Neural cell (in vitro differentiated cells): Measurements from ENCODE around the gene PACS2.

Source experiments
- EZH2 ChIP-seq: fragments of 200-600, 300-800 bp; shearing (Covaris generic), sonication (generic); IDR thresholded peaks from 2 replicates; pipeline ENCODE4 v1.6.1; 2014; ENCODE audit warnings: antibody characterized with exemption, low read length, borderline replicate concordance, mild to moderate bottlenecking; ENCODE audit not compliant: insufficient read depth, poor library complexity, severe bottlenecking
- SMC3 ChIP-seq: fragments of 450-650 bp; conservative IDR thresholded peaks from 2 replicates; pipeline ENCODE4 v1.6.1; 2014; ENCODE audit warnings: antibody characterized with exemption, mild to moderate bottlenecking, moderate library complexity; ENCODE audit not compliant: poor library complexity
- TAF1 ChIP-seq: IDR thresholded peaks from 2 replicates; pipeline ENCODE4 v1.6.1; 2012; ENCODE audit warnings: low read depth
- TF ChIP-seq, protein P1 (sequence below): fragments of 450-650 bp; IDR thresholded peaks from 2 replicates; pipeline ENCODE4 v1.5.1; 2014; ENCODE audit warnings: antibody characterized with exemption, mild to moderate bottlenecking, moderate library complexity; ENCODE audit not compliant: poor library complexity, severe bottlenecking
- TF ChIP-seq, protein P2 (sequence below): IDR thresholded peaks from 2 replicates; pipeline ENCODE4 v1.6.1; 2012; ENCODE audit warnings: borderline replicate concordance

DNA sequence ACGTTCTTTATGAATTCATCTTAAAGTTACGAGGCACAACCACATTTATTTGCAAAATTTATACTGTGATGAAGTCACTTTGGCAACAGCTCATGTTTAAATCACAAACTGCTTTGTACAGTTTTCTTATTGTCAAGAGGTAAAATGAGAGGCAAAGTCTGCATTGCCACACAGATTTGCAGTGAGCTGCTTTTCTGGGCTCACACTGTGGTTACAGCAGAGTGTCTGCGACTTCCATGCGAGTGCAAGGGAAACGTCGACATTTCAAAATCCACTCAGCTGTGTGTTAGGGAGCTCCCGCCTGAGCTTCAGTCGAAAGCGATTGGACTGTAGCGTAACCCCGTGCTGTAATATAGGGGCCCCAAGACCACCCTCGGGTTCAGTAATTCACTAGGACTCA, 118.1 kb downstream of the PACS2 start:
- TF ChIP-seq, protein P1, sequence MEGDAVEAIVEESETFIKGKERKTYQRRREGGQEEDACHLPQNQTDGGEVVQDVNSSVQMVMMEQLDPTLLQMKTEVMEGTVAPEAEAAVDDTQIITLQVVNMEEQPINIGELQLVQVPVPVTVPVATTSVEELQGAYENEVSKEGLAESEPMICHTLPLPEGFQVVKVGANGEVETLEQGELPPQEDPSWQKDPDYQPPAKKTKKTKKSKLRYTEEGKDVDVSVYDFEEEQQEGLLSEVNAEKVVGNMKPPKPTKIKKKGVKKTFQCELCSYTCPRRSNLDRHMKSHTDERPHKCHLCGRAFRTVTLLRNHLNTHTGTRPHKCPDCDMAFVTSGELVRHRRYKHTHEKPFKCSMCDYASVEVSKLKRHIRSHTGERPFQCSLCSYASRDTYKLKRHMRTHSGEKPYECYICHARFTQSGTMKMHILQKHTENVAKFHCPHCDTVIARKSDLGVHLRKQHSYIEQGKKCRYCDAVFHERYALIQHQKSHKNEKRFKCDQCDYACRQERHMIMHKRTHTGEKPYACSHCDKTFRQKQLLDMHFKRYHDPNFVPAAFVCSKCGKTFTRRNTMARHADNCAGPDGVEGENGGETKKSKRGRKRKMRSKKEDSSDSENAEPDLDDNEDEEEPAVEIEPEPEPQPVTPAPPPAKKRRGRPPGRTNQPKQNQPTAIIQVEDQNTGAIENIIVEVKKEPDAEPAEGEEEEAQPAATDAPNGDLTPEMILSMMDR = no peak
- no peak for TF ChIP-seq SMC3
- TF ChIP-seq, protein P2, sequence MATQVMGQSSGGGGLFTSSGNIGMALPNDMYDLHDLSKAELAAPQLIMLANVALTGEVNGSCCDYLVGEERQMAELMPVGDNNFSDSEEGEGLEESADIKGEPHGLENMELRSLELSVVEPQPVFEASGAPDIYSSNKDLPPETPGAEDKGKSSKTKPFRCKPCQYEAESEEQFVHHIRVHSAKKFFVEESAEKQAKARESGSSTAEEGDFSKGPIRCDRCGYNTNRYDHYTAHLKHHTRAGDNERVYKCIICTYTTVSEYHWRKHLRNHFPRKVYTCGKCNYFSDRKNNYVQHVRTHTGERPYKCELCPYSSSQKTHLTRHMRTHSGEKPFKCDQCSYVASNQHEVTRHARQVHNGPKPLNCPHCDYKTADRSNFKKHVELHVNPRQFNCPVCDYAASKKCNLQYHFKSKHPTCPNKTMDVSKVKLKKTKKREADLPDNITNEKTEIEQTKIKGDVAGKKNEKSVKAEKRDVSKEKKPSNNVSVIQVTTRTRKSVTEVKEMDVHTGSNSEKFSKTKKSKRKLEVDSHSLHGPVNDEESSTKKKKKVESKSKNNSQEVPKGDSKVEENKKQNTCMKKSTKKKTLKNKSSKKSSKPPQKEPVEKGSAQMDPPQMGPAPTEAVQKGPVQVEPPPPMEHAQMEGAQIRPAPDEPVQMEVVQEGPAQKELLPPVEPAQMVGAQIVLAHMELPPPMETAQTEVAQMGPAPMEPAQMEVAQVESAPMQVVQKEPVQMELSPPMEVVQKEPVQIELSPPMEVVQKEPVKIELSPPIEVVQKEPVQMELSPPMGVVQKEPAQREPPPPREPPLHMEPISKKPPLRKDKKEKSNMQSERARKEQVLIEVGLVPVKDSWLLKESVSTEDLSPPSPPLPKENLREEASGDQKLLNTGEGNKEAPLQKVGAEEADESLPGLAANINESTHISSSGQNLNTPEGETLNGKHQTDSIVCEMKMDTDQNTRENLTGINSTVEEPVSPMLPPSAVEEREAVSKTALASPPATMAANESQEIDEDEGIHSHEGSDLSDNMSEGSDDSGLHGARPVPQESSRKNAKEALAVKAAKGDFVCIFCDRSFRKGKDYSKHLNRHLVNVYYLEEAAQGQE = no peak
- no peak for TF ChIP-seq TAF1
- TF ChIP-seq EZH2 = no peak
